ENCODE data around the gene CDK8. TPM values are rescaled to one million over a fixed set of nuclear protein-coding genes. Genes with fewer than 3 reads are reported as not detected.

CDK8 gene
- total and polyA plus RNA-seq, 10 of the 15 experiments (the other 5 are each of a cell fraction or from before 2014, with no cell fraction given): 8.6 to 23.5 (median 12.5) TPM

GRCh38 chr13:26343816-26344215, 89.9 kb downstream of the CDK8 start:
- ChIA-PET POLR2A (no interaction called here), SMC1A (ENCODE audit: uncharacterized antibody, unreplicated experiment) (no interaction called here), CTCF (no interaction called here), RAD21 (ENCODE audit: unreplicated experiment) (no interaction called here)
- Histone ChIP-seq H3K9ac (ENCODE audit: control insufficient read depth, insufficient read depth, low read length) (no peak overlapping the region), H3K36me3 (ENCODE audit: control insufficient read depth in 2 of 2, insufficient read depth in 2 of 2, low read length in 1 of 2) (no peaks in the 10 kb centered on the region), H2AFZ (ENCODE audit: control insufficient read depth, low read depth, low read length) (no peak overlapping the region), H4K20me1 (ENCODE audit: control insufficient read depth, insufficient read depth) (no peaks in the 10 kb centered on the region), H3K4me2 (ENCODE audit: control insufficient read depth, insufficient read depth) (no peak overlapping the region), H3K27ac (ENCODE audit: control insufficient read depth, insufficient read depth) (no peak overlapping the region), H3K27me3 (replicated peaks in 1 of 2; ENCODE audit: control insufficient read depth in 2 of 2, insufficient read depth in 2 of 2, low read length in 1 of 2) (no peaks in the 10 kb centered on the region), H3K4me3 (no peak overlapping the region), H3K4me1 (ENCODE audit: control insufficient read depth, insufficient read depth, low read length) (no peaks in the 10 kb centered on the region), H3K9me3 (replicated peaks; ENCODE audit: control insufficient read depth, insufficient read depth, low read length) (no peaks in the 10 kb centered on the region), H3K79me2 (ENCODE audit: control insufficient read depth, insufficient read depth, low read length) (no peaks in the 10 kb centered on the region)
- no peak for FAIRE-seq
- in situ Hi-C loops (cut with MboI) (no loop called here), intact Hi-C loops (cut with micrococcal nuclease; ENCODE audit: unreplicated experiment) (no loop called here)
- TF ChIP-seq NKRF (conservative IDR thresholded peaks at IDR 0.05) (no peak), ZBTB4 (CRISPR knock-in tag; IDR thresholded peaks at IDR 0.05) (no peak), SP1 (IDR thresholded peaks at IDR 0.05; ENCODE audit: low read depth, low read length) (no peak), KDM1A (IDR thresholded peaks at IDR 0.05; ENCODE audit: borderline replicate concordance) (no peak), HCFC1 (IDR thresholded peaks at IDR 0.05; ENCODE audit: low read length) (no peak)
- no peak for ATAC-seq
- no peak for DNase-seq (ENCODE audit: low read depth, low spot score)
- BruUV-seq (replicated peaks): no TSS peak

All from GM12878 (cell line).